HepG2 (cell line): ENCODE measurements around the gene CYB5B. TPM values are rescaled to one million over a fixed set of nuclear protein-coding genes. Genes with fewer than 3 reads are reported as not detected.
A peak's percentile ranks its signal among the peaks of the same experiment; 100 is the strongest.

Experiments
- CEBPZ ChIP-seq: IDR thresholded peaks from 2 replicates; pipeline ENCODE4 v1.6.1; 2012; ENCODE audit warnings: low read length, improper control_type of control experiment
- HBP1 ChIP-seq: IDR thresholded peaks from 2 replicates; pipeline ENCODE4 v1.6.1; 2016; ENCODE audit warnings: low read depth, control low read depth
- HIC2 ChIP-seq: sonication (generic); formaldehyde crosslinking; IDR thresholded peaks from 2 replicates; pipeline ENCODE4 v1.9.0; 2022; ENCODE audit warnings: low read depth, missing genetic modification reagents
- RORA ChIP-seq: sonication (generic); formaldehyde crosslinking; IDR thresholded peaks from 2 replicates; pipeline ENCODE4 v1.5.0; 2020; ENCODE audit warnings: mild to moderate bottlenecking, missing genetic modification reagents, moderate library complexity
- SRF ChIP-seq: IDR thresholded peaks from 2 replicates; pipeline ENCODE4 v1.6.1; 2011; ENCODE audit warnings: mild to moderate bottlenecking, low read depth, low read length, moderate library complexity
- SSRP1 ChIP-seq: IDR thresholded peaks from 2 replicates; pipeline ENCODE4 v1.6.1; 2016; ENCODE audit warnings: control low read depth
- ZBTB14 ChIP-seq: sonication (generic); formaldehyde crosslinking; IDR thresholded peaks from 2 replicates; pipeline ENCODE4 v1.4.0; 2020; ENCODE audit warnings: missing genetic modification reagents
- ZBTB37 ChIP-seq: sonication (generic); formaldehyde crosslinking; IDR thresholded peaks from 2 replicates; pipeline ENCODE4 v1.4.0; 2020; ENCODE audit warnings: mild to moderate bottlenecking, missing genetic modification reagents
- ZGPAT ChIP-seq: IDR thresholded peaks from 2 replicates; pipeline ENCODE4 v1.6.1; 2016; ENCODE audit warnings: mild to moderate bottlenecking
- ZNF503 ChIP-seq: sonication (generic); formaldehyde crosslinking; IDR thresholded peaks from 2 replicates; pipeline ENCODE4 v1.4.0; 2020; ENCODE audit warnings: missing genetic modification reagents
- ZNF547 ChIP-seq: sonication (generic); formaldehyde crosslinking; IDR thresholded peaks from 2 replicates; pipeline ENCODE4 v1.5.1; 2020; ENCODE audit warnings: mild to moderate bottlenecking, missing genetic modification reagents
- ZNF687 ChIP-seq: sonication (generic); formaldehyde crosslinking; IDR thresholded peaks from 2 replicates; pipeline ENCODE4 v1.5.1; 2020; ENCODE audit warnings: mild to moderate bottlenecking, missing genetic modification reagents, moderate library complexity
- polyA plus RNA-seq, 8 experiments: library from polyadenylated mRNA; depleted of rRNA in 3 of 8; stranded (reverse) in 7 of 8; unstranded in 1 of 8; fragments of >200 nt; fragmentation: Illumina TruSeq in 4 of 8; extraction: Trizol in 4 of 8; gene quantifications; 2 replicates each; pipeline versions ENCODE4 v1.2.1 to v1.2.3, GENCODE V29; 2011 to 2016; ENCODE audit warnings: low read depth in 4 of 8, missing spikeins in 1 of 8, mixed read lengths in 1 of 8; ENCODE audit not compliant: insufficient read depth in 1 of 8
- total RNA-seq, 5 experiments: library from RNA; depleted of rRNA; stranded (reverse); fragments of >200 nt; fragmentation: Illumina TruSeq; extraction: Trizol; gene quantifications; 2 replicates each; pipeline ENCODE4 v1.2.3, GENCODE V29; 2016; ENCODE audit warnings: low read depth in 1 of 5

CYB5B gene
- total and polyA plus RNA-seq, 2 of the 13 experiments (the other 11 are each of a cell fraction or from before 2014, with no cell fraction given): 234 to 432 TPM

- TF ChIP-seq ZNF503 (CRISPR knock-in tag) (no peak), ZBTB37 (CRISPR knock-in tag) (no peak), RORA (no peak), SSRP1 (CRISPR knock-in tag) (no peak), HIC2 (no peak), ZNF547 (CRISPR knock-in tag) (no peak), CEBPZ (no peak), ZBTB14 (CRISPR knock-in tag) (no peak), HBP1 (CRISPR knock-in tag) (0 out of 2 replicates have a peak, but pooled peaks have one; percentile 44), SRF (no peak), ZNF687 (no peak), ZGPAT (no peak)
Observed at GRCh38 chr16:69378036-69378435, 46.4 kb upstream of the CYB5B start (continued).
